Measurements from ENCODE around the gene ANXA2R. TPM values are rescaled to one million over a fixed set of nuclear protein-coding genes. Genes with fewer than 3 reads are reported as not detected.

The ANXA2R gene
- total and polyA plus RNA-seq, 2 of the 13 experiments (the other 11 are each of a cell fraction or from before 2014, with no cell fraction given): 0.95 to 1.3 TPM

DNA sequence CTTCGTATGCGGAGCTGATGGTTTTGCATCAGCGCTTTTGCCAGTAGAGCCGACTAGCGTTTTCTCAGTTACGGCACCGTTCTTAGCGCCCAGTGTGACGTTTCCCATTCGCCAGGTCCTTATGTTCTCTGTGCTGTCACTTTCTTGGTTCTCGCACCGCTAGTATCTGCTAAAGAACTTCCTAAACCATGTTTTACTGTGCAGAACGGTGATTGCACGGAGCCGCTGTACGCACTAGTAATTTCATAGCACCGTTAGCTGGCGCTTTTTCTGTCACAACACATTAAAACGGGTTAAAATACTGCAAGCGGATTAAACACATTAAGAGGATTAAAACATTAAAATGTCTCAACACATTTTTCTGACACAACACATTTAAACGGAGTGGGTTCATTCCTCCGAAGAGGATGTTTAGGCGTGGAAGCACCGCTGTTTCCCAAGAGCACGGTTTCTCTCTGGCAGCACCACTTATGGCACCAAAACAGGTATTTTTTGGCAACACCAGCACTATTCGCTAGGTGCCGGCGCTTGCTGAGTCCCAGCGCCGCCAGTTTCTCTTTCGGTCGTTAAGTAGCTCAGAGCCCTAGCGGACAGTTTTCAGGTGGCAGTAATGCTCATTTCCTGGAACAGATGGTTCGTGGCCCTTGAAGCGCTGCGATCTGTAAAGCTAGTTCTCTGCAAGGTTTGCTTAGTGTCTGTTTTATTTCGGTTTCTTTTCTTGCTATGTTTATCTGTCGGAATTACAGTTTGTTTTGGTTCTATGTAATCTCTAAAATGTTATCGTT, 20.3 kb downstream of the ANXA2R start (continued):
- TF ChIP-seq DPF2 (CRISPR knock-in tag; IDR thresholded peaks at IDR 0.05; ENCODE audit: borderline replicate concordance, low read depth) (no peak), ZNF432 (CRISPR knock-in tag; IDR thresholded peaks at IDR 0.05; ENCODE audit: borderline replicate concordance) (no peak), ZNF816 (CRISPR knock-in tag; IDR thresholded peaks at IDR 0.05; ENCODE audit: borderline replicate concordance) (no peak), MZF1 (CRISPR knock-in tag; IDR thresholded peaks at IDR 0.05; ENCODE audit: borderline replicate concordance) (no peak), ZNF616 (CRISPR knock-in tag; IDR thresholded peaks at IDR 0.05; ENCODE audit: low read depth) (no peak), MXD4 (CRISPR knock-in tag; IDR thresholded peaks at IDR 0.05) (0 out of 2 replicates have a peak, but pooled peaks have one; percentile 19), MYNN (CRISPR knock-in tag; IDR thresholded peaks at IDR 0.05; ENCODE audit: low read depth) (no peak), ATF3 (CRISPR knock-in tag; IDR thresholded peaks at IDR 0.05) (no peak), MEF2D (CRISPR knock-in tag; IDR thresholded peaks at IDR 0.05) (no peak), ZC3H13 (CRISPR knock-in tag; IDR thresholded peaks at IDR 0.05) (no peak), FIP1L1 (IDR thresholded peaks at IDR 0.05; ENCODE audit: borderline replicate concordance, insufficient read depth, low read depth, low read length) (no peak), HNRNPK (IDR thresholded peaks at IDR 0.05; ENCODE audit: low read depth, low read length, poor library complexity, severe bottlenecking) (no peak), DDIT3 (CRISPR knock-in tag; IDR thresholded peaks at IDR 0.05) (no peak), ZNF713 (CRISPR knock-in tag; IDR thresholded peaks at IDR 0.05) (no peak), ERF (CRISPR knock-in tag; IDR thresholded peaks at IDR 0.05) (peak; percentile 47; the same call in 1 of the 2 replicates), ZNF792 (CRISPR knock-in tag; IDR thresholded peaks at IDR 0.05) (peak; percentile 39; the same call in 1 of the 2 replicates), MTA1 (CRISPR knock-in tag; IDR thresholded peaks at IDR 0.05; ENCODE audit: borderline replicate concordance) (no peak), HIVEP1 (CRISPR knock-in tag; IDR thresholded peaks at IDR 0.05) (no peak), KMT2A (CRISPR knock-in tag; IDR thresholded peaks at IDR 0.05) (peak; percentile 85), SSRP1 (CRISPR knock-in tag; IDR thresholded peaks at IDR 0.05) (no peak), RXRA (CRISPR knock-in tag; IDR thresholded peaks at IDR 0.05) (no peak), SMAD3 (CRISPR knock-in tag; IDR thresholded peaks at IDR 0.05) (peak; percentile 45; the same call in 1 of the 2 replicates), ZBTB1 (CRISPR knock-in tag; IDR thresholded peaks at IDR 0.05; ENCODE audit: borderline replicate concordance) (no peak), RFX3 (CRISPR knock-in tag; IDR thresholded peaks at IDR 0.05) (no peak), ZNF615 (CRISPR knock-in tag; IDR thresholded peaks at IDR 0.05; ENCODE audit: borderline replicate concordance) (no peak)
- TF ChIP-seq, protein P1, sequence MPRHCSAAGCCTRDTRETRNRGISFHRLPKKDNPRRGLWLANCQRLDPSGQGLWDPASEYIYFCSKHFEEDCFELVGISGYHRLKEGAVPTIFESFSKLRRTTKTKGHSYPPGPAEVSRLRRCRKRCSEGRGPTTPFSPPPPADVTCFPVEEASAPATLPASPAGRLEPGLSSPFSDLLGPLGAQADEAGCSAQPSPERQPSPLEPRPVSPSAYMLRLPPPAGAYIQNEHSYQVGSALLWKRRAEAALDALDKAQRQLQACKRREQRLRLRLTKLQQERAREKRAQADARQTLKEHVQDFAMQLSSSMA (CRISPR knock-in tag; IDR thresholded peaks at IDR 0.05): no peak
- TF ChIP-seq, protein P2, sequence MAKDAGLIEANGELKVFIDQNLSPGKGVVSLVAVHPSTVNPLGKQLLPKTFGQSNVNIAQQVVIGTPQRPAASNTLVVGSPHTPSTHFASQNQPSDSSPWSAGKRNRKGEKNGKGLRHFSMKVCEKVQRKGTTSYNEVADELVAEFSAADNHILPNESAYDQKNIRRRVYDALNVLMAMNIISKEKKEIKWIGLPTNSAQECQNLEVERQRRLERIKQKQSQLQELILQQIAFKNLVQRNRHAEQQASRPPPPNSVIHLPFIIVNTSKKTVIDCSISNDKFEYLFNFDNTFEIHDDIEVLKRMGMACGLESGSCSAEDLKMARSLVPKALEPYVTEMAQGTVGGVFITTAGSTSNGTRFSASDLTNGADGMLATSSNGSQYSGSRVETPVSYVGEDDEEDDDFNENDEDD (CRISPR knock-in tag; IDR thresholded peaks at IDR 0.05; ENCODE audit: borderline replicate concordance): no peak
- TF ChIP-seq, protein P3, sequence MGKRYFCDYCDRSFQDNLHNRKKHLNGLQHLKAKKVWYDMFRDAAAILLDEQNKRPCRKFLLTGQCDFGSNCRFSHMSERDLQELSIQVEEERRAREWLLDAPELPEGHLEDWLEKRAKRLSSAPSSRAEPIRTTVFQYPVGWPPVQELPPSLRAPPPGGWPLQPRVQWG (CRISPR knock-in tag; IDR thresholded peaks at IDR 0.05; ENCODE audit: borderline replicate concordance, low read depth): no peak
